Ectodermal cell (in vitro differentiated cells): ENCODE measurements around the gene POLN.

ENCODE experiments used
- H3K27ac ChIP-seq: 2 replicates; pipeline ENCODE4 v1.7.0; 2013; ENCODE audit warnings: mild to moderate bottlenecking, low read depth, low read length; ENCODE audit not compliant: insufficient read depth, poor library complexity, severe bottlenecking
- H3K27me3 ChIP-seq: 2 replicates; pipeline ENCODE4 v1.7.0; 2013; ENCODE audit warnings: mild to moderate bottlenecking, low read length; ENCODE audit not compliant: insufficient read depth, control insufficient read depth, poor library complexity, severe bottlenecking
- H3K36me3 ChIP-seq: one replicate; pipeline ENCODE4 v1.7.0; 2013; ENCODE audit warnings: low read length; ENCODE audit not compliant: control insufficient read depth, insufficient read depth
- H3K4me1 ChIP-seq: one replicate; pipeline ENCODE4 v1.7.0; 2013; ENCODE audit warnings: low read length; ENCODE audit not compliant: control insufficient read depth, insufficient read depth
- H3K4me3 ChIP-seq: 2 replicates; pipeline ENCODE4 v1.7.0; 2013; ENCODE audit warnings: low read depth, low read length, control low read depth; ENCODE audit not compliant: insufficient read depth
- H3K9me3 ChIP-seq: 2 replicates; pipeline ENCODE4 v1.7.0; 2013; ENCODE audit warnings: mild to moderate bottlenecking, low read length, moderate library complexity; ENCODE audit not compliant: control insufficient read depth
- WGBS, 2 experiments: methylation state at CpG; one replicate each; pipeline ENCODE4 v1.1.7; 2013; ENCODE audit warnings: missing lambda C conversion rate in 2 of 2; 5-methylcytosine and 5-hydroxymethylcytosine counted together

Gene POLN

DNA sequence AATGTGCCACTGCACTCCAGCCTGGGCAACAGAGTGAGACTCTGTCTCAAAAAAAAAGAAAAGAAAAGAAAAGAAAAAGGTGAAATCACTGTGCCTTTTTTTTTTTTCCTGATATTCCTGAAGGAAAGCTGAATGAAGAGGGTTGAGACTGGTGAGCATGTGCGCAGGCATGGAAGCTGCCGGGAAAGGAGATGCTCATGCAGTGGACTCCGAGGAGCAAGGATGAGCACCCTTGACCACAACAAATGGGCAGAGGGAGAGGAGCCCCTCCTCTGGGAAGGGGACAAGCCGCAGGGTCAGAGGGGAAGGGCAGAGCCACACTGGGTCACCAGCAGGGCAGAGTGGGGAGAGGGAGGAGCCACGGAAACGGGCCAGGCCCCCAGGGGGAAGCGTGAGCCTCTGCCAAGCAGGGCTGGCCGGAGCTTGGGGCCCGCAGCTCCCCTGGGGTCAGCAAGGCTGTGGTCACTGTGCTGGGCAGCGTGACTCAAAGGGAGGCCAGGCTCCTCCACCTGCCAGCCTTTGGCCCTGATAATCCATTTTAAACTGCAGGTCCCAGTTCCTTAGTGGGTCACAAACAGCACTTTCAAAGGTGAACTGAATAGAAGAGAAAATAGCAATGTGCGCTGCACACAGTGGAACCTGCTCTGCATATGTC is 102.9 kb downstream of the POLN start:
- Histone ChIP-seq H3K4me3 (no peak overlapping the region), H3K4me1 (peaks cover 7% of the 10 kb centered on the region), H3K27ac (no peak overlapping the region), H3K27me3 (peaks cover 18% of the 10 kb centered on the region), H3K9me3 (no peaks in the 10 kb centered on the region), H3K36me3 (no peaks in the 10 kb centered on the region)
- WGBS, 2 experiments: 54 to 59% methylated on average over 11 of the region's 11 CpGs

DNA sequence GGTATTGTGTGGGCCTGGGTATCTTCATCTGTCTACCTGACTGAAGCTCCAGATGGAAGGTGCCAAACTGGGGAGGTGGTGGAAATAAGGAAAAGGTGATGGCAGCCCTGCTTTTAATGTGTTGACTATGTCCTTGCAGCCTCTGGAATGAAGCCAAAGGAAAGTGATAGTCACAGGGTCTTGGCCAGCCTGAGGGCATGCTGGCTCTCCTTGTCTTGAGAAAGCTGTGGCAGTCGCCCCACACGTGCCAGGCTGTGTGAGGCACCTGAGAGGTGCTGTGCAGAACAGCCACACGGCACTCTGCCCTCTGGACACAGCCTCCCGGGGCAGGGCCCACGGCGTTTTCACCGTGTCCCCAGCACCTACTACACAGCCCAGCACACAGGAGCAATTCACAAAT is 105.2 kb downstream of the POLN start:
- WGBS, 2 experiments: 90 to 92% methylated on average over 7 of the region's 7 CpGs
- peaks cover 5% of the 10 kb centered on the region for H3K9me3 ChIP-seq
- H3K36me3 ChIP-seq: no peaks in the 10 kb centered on the region
- H3K4me3 ChIP-seq: no peak overlapping the region
- no peak overlapping the region for H3K27ac ChIP-seq
- H3K4me1 ChIP-seq: peaks cover 2% of the 10 kb centered on the region
- peaks cover 15% of the 10 kb centered on the region for H3K27me3 ChIP-seq

DNA sequence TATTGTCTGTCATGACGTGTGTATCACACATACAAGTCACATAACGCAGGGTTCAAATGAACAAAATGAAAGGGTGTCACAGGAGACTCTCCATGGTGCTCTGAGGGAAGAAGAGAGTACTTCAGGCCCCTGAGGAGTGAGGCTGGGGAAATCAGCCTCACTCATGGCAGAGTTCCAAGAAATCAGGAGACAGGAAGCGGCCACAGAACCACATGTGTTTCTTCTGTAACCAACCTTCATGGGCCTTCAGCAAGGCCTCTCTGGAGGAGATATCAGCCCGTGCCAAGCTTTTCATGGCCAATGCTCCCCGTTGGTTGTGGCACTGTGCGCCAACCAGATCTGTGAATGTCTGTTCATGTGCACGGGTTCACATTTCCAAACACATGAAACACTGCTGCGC is 106.8 kb downstream of the POLN start:
- Histone ChIP-seq H3K27ac (no peak overlapping the region), H3K9me3 (peaks cover 5% of the 10 kb centered on the region), H3K36me3 (no peaks in the 10 kb centered on the region), H3K4me1 (no peaks in the 10 kb centered on the region), H3K4me3 (no peak overlapping the region), H3K27me3 (peaks cover 4% of the 10 kb centered on the region)
- 91 to 95% methylated on average over 8 of the region's 8 CpGs for WGBS, 2 experiments

DNA sequence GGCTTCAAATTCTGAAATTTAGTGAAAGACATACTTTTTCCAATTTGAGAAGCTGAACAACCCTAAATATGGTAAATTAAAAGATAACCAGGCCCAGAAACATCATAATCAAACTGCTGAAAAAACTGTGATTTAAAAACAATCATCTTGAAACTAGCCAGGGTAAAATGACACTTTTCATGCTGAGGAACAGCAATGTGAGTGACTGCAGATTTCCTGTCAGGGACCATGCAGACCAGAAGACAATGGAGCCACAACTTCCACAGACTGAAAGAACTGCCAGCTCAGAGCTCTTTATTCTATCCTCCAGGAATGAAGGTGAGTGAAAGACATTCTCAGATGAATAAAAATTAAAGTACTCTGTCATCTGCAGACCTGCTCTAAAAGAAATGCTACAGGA is 109.5 kb downstream of the POLN start:
- H3K4me1 ChIP-seq: no peaks in the 10 kb centered on the region
- peaks cover 5% of the 10 kb centered on the region for H3K9me3 ChIP-seq
- peaks cover 4% of the 10 kb centered on the region for H3K27me3 ChIP-seq
- no peak overlapping the region for H3K27ac ChIP-seq
- no peak overlapping the region for H3K4me3 ChIP-seq
- no peaks in the 10 kb centered on the region for H3K36me3 ChIP-seq

DNA sequence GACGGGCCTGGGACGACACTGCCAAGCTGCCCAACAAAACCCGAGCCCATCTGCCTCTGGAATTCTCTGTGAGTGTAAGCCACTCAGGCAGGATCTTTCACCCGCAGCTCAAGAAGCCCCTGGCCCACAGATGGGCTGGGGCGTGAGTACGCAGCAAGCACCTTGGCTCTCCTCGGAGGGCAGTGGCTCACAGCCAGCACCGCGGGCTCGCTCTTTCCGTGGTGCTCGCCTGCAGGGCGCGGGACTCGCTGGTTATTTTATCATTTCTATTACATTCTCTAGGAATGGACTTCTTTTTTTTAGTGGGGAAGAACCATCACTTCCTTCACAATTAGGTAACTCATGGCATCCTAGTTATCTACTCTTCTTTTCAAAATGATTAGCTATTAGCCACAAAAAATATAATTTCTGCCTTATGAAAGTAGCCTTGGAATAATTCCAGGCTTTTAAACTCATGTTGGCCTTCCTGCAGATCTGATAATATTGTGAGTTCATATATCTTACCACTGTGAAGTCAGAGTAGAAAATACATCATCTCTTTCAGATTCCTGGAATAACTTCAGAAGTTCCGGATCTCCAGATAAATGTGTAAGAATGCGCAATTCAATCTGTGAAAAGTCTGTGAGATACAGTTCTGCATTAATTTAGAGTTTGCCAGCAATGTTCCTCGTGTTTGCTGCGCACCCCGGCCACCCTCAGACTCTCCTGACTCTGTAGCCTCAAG is 114.2 kb downstream of the POLN start:
- H3K4me1 ChIP-seq: no peaks in the 10 kb centered on the region
- H3K27me3 ChIP-seq: no peaks in the 10 kb centered on the region
- H3K9me3 ChIP-seq: peaks cover 3% of the 10 kb centered on the region
- no peaks in the 10 kb centered on the region for H3K36me3 ChIP-seq
- 92 to 94% methylated on average over 20 of the region's 20 CpGs for WGBS, 2 experiments
- H3K4me3 ChIP-seq: no peak overlapping the region
- H3K27ac ChIP-seq: no peak overlapping the region

DNA sequence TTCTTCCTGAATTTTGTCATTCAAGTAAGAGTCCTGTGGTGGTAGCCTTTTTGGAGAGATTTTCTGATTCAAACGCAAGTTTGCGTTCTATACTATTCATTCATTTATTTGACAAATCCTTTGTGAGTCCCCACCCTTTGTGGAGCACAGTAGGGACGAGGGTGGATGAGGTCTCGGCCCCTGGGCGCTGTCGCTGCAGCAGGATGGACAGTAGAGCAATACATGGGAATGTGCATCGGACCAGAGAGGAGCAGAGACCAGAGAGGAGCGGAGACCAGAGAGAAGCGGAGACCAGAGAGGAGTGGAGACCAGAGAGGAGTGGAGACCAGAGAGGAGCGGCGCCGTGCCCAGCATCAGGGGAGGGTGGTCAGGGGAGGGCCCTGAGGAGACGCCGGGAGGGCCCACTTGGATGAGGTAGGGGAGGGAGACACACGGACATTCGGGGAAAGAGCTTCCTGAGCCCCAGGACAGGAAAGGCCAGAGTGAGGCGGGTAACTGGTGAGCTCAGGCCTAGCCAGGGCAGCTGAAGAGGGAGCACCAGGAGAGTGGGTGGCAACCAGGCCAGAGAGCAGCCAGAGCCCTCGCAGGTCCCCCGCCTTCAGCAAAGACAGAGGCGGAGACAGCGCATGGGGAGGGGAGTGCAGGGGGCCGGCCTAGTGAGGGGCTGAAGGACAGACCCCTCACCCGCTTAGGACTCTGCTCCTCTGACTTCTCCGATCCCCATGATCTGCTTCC is 115.4 kb downstream of the POLN start:
- no peak overlapping the region for H3K27ac ChIP-seq
- no peaks in the 10 kb centered on the region for H3K4me1 ChIP-seq
- no peaks in the 10 kb centered on the region for H3K9me3 ChIP-seq
- no peaks in the 10 kb centered on the region for H3K36me3 ChIP-seq
- H3K4me3 ChIP-seq: no peak overlapping the region
- no peaks in the 10 kb centered on the region for H3K27me3 ChIP-seq
- WGBS, 2 experiments: 88% methylated on average over 24 of the region's 24 CpGs

DNA sequence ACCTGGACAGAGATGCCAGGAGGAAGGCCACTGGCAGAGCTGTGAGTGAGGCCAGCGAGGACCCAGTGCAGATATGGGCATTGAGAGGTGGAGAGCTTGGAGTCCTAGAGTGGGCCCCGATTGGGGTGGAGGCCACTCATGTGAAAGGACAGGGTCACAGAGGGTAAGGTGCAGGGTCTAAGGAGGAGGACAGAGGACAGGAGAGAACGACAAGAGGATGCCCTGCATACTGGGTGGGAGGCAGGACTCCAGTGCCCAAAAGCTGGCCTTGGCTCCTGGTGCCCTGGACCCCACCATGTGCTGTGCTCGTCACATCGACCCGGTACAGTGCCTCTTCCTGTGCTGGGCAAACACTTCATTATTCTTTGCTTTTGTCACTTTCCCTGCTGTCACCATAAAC is 116.1 kb downstream of the POLN start:
- no peaks in the 10 kb centered on the region for H3K9me3 ChIP-seq
- H3K4me1 ChIP-seq: no peaks in the 10 kb centered on the region
- WGBS, 2 experiments: 90 to 93% methylated on average over 6 of the region's 6 CpGs
- H3K36me3 ChIP-seq: no peaks in the 10 kb centered on the region
- H3K4me3 ChIP-seq: no peak overlapping the region
- no peak overlapping the region for H3K27ac ChIP-seq
- H3K27me3 ChIP-seq: no peaks in the 10 kb centered on the region

DNA sequence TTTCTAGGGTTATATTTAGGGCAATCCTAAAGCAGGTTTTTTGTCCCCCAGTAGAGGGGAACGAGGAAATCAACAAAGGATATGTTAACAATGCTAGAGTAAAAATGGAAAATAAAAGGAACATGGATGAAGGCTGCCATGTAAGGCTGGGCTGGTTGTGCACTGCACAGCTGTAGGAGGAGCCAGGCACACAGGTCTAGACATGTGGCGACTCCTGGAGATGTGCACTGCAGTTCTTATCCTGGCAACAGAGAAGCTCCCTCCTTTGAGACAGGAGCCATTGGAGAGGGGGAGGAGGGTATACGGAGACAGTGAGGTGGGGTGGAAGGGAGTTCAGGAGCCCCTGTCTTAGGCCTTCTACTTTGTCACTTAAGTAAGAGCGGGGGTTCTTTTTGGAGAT is 116.9 kb downstream of the POLN start:
- Histone ChIP-seq H3K36me3 (no peaks in the 10 kb centered on the region), H3K4me3 (no peak overlapping the region), H3K27ac (no peak overlapping the region), H3K9me3 (no peaks in the 10 kb centered on the region), H3K4me1 (no peaks in the 10 kb centered on the region), H3K27me3 (no peaks in the 10 kb centered on the region)
- 89 to 93% methylated on average over 4 of the region's 4 CpGs for WGBS, 2 experiments

DNA sequence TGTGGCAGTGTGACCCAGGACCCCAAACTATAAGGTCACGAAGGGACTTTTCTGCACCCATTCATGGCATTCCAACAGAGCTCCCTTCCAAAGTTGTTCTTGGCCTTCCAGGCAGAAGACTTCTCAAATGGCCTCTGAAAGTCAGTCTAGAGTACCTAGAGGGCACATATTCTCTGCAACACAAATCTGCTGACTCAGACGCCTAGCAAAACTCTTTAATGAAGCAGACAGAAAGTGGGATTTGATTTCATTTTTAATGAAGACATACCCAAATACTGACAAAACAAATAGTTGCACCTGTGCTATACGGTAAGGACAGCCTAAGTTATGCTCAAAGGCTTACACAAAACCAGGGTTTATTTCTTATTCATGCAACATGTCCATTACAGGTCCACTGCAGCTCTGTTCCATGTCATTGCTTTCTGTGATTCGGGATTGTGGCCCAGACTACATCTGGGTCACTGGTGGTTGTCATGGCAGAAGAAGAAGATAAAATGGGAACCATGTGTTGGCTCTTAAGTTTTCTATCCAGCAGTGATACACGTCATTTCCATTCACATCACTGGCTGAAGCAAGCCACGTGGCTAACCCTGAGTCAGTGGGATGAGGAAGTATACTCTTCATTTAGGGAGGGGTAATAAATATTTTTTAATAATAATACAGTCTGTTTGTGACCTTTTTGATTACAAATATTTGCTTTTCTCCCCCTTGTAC is 125.1 kb downstream of the POLN start:
- H3K4me1 ChIP-seq: no peaks in the 10 kb centered on the region
- H3K27ac ChIP-seq: no peak overlapping the region
- no peaks in the 10 kb centered on the region for H3K9me3 ChIP-seq
- WGBS, 2 experiments: 85 to 95% methylated on average over 5 to 6 of the region's 6 CpGs
- H3K36me3 ChIP-seq: no peaks in the 10 kb centered on the region
- H3K4me3 ChIP-seq: no peak overlapping the region
- no peaks in the 10 kb centered on the region for H3K27me3 ChIP-seq

DNA sequence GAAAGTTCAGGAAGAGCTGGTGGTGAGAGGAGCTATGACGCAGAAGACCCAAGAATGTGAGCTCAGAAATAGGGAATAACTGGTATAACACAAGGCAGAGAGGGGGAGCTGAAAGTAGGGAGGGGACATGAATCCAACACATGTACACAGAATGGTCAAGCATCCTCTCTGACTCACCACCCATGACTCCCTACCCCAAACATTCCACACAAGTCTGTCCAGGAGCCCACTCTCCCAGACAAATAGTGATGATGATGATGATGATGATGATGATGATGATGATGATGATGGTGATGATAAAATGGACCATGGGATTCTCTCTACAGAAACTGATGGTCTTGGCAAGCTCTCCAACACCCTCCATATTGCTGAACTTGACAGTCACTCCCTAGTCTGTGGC is 136.4 kb downstream of the POLN start:
- no peak overlapping the region for H3K4me3 ChIP-seq
- H3K9me3 ChIP-seq: no peaks in the 10 kb centered on the region
- no peaks in the 10 kb centered on the region for H3K36me3 ChIP-seq
- no peak overlapping the region for H3K27ac ChIP-seq
- H3K4me1 ChIP-seq: no peaks in the 10 kb centered on the region
- WGBS, 2 experiments: 78 to 92% methylated on average over 1 of the region's 1 CpG
- no peaks in the 10 kb centered on the region for H3K27me3 ChIP-seq
